GM18502 (cell line): Measurements from ENCODE around the gene NTHL1.

Experiments used
- ATAC-seq: cut with Tn5 transposase; IDR thresholded peaks from one replicate; pipeline ENCODE4 v1.9.1; 2021; ENCODE audit warnings: mild to moderate bottlenecking; ENCODE audit not compliant: unreplicated experiment, poor library complexity

NTHL1 gene

GRCh38 chr16:2070576-2071453 is 23.2 kb upstream of the NTHL1 start:
- no peak for ATAC-seq

GRCh38 chr16:2066139-2066538 is 18.5 kb upstream of the NTHL1 start:
- ATAC-seq: no peak

GRCh38 chr16:2064368-2064945 is 16.8 kb upstream of the NTHL1 start:
- ATAC-seq: no peak

- ATAC-seq: no peak
Observed at GRCh38 chr16:2063861-2064260, 16.2 kb upstream of the NTHL1 start.

- no peak for ATAC-seq
Observed at GRCh38 chr16:2062801-2063200, 15.2 kb upstream of the NTHL1 start.

- no peak for ATAC-seq
Observed at GRCh38 chr16:2061526-2061925, 13.9 kb upstream of the NTHL1 start.

GRCh38 chr16:2061023-2061422 is 13.4 kb upstream of the NTHL1 start:
- no peak for ATAC-seq

- no peak for ATAC-seq
Observed at GRCh38 chr16:2060346-2060745, 12.7 kb upstream of the NTHL1 start.

GRCh38 chr16:2058872-2059271 is 11.2 kb upstream of the NTHL1 start:
- no peak for ATAC-seq

GRCh38 chr16:2058420-2058819 is 10.8 kb upstream of the NTHL1 start:
- no peak for ATAC-seq

GRCh38 chr16:2057438-2057837 is 9.8 kb upstream of the NTHL1 start:
- ATAC-seq: no peak

GRCh38 chr16:2056681-2057407 is 9.2 kb upstream of the NTHL1 start:
- no peak for ATAC-seq

GRCh38 chr16:2056077-2056476 is 8.4 kb upstream of the NTHL1 start:
- no peak for ATAC-seq

GRCh38 chr16:2054543-2055245 is 7.1 kb upstream of the NTHL1 start:
- ATAC-seq: no peak

GRCh38 chr16:2053897-2054296 is 6.3 kb upstream of the NTHL1 start:
- no peak for ATAC-seq

GRCh38 chr16:2053211-2053610 is 5.6 kb upstream of the NTHL1 start:
- ATAC-seq: no peak

GRCh38 chr16:2048116-2048543 is 496 bp upstream of the NTHL1 start:
- no peak for ATAC-seq

GRCh38 chr16:2046893-2047329 is 723 bp downstream of the NTHL1 start:
- ATAC-seq: no peak

- no peak for ATAC-seq
Observed at GRCh38 chr16:2045965-2046892, 1.4 kb downstream of the NTHL1 start.

- no peak for ATAC-seq
Observed at GRCh38 chr16:2044541-2044940, 3.1 kb downstream of the NTHL1 start.
